Peyer's patch (tissue), 4 donors: ENCODE data around the gene HBEGF. TPM values are rescaled to one million over a fixed set of nuclear protein-coding genes. Genes with fewer than 3 reads are reported as not detected.

Source experiments
- DNase-seq, 3 donors: peaks; one replicate each; pipeline ENCODE4 v3.0.0-alpha.2; 2017 to 2019
- H3K27ac ChIP-seq, 4 donors: fragments of 200-600 bp; sonication (generic); one replicate each; pipeline ENCODE4 v1.5.1; 2016 to 2019
- H3K27me3 ChIP-seq, 2 donors: fragments of 200-600 bp; sonication (generic); one replicate each; pipeline ENCODE4 v1.5.1; 2019
- H3K36me3 ChIP-seq, 3 donors: fragments of 200-600 bp; sonication (generic); one replicate each; pipeline ENCODE4 v1.5.1; 2016 to 2019
- H3K4me1 ChIP-seq, 4 donors: fragments of 200-600 bp; sonication (generic); one replicate each; pipeline ENCODE4 v1.5.1; 2016 to 2019
- H3K4me3 ChIP-seq, 4 donors: fragments of 200-600 bp; sonication (generic); 1 replicate in 3 of 4; 2 replicates in 1 of 4; pipeline ENCODE4 v1.5.1; 2016 to 2019; ENCODE audit warnings: mild to moderate bottlenecking in 1 of 4
- H3K9me3 ChIP-seq, 4 donors: fragments of 200-600 bp; sonication (generic); one replicate each; pipeline ENCODE4 v1.5.1; 2016 to 2019; ENCODE audit warnings: mild to moderate bottlenecking in 1 of 4
- CTCF ChIP-seq, 6 experiments: fragments of 450-650 bp in 4 of 6; fragments of 200-600 bp in 2 of 6; sonication (generic) in 1 of 6; IDR thresholded peaks; one replicate each; pipeline ENCODE4 v1.5.1; 2017 to 2019; ENCODE audit warnings: antibody characterized with exemption in 6 of 6, mild to moderate bottlenecking in 3 of 6, moderate library complexity in 1 of 6
- POLR2A ChIP-seq, 2 donors: fragments of 450-650 bp; IDR thresholded peaks; one replicate each; pipeline ENCODE4 v1.5.1; 2017; ENCODE audit warnings: antibody characterized with exemption in 2 of 2, mild to moderate bottlenecking in 2 of 2, moderate library complexity in 2 of 2
- total RNA-seq, 4 donors: library from RNA; depleted of rRNA; stranded (reverse); fragments of >200 nt; gene quantifications; one replicate each; pipeline ENCODE4 v1.1.0, GENCODE V29; 2016

The HBEGF gene
- total RNA-seq, 4 donors from 2014 or later: 4.1 to 41.0 (median 10.1) TPM

DNA sequence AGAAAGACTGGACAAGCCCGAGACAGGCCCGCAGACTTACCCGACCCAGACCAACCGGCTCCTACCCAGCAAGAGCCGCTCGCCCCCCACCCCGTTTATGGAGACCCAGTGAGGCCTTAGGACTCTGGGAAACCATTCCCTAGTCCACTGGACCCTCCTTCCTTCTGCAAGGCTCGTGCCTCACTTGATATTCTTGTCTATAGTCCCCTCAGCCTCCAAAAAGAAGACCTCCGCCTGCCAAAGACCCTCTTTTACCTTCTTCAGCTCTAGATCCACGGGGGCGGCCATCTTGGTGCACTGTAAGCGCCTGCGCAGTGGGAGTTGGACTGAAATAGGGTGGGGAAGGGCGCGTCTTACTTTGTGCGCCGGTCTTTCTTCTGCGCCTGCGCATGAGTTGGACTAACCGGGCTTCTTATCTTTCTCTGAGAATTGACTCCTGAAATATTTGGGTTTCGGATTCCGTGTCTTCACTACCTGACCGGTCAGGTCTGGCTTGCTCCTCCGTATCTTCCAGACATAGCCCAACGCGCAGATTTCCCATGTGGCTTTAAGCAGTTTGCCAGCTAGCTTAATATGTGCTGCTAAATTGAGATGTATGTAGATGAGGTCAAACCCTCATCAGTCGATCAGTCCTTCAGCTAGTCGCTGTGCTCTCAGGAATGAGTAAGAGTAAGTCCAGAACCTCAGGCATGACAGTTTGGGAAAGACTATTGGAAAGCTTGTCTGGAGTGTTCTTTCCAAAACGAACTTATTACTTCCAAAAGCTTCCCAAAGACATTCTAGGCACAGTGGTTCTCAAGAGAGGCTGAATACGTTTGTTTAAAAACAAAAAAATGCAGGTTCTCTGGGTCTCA, 43.4 kb downstream of the HBEGF start, which contains the start of gene PFDN1:
Gene PFDN1 (minus strand): TSS at position 316 of the 854 bp plus-strand sequence. CDS start 28 bp downstream, at position 288.
- Histone ChIP-seq H3K27me3 (no peaks in the 10 kb centered on the region), H3K27ac (peak within 1 kb of the TSS; percentile 76 to 80 (median 76)), H3K36me3 (peaks cover 0 to 22% (median 0%) of the 10 kb centered on the region in 3 donors), H3K4me3 (peak within 1 kb of the TSS; percentile 68 to 80 (median 70)), H3K4me1 (peaks cover 0 to 25% (median 0%) of the 10 kb centered on the region in 4 donors), H3K9me3 (no peaks in the 10 kb centered on the region)
- DNase-seq: peak; percentile 88 to 97 (median 92)
- TF ChIP-seq CTCF (IDR thresholded peaks at IDR 0.05): no peak
- TF ChIP-seq POLR2A (IDR thresholded peaks at IDR 0.05): peak; percentile 22 to 63

DNA sequence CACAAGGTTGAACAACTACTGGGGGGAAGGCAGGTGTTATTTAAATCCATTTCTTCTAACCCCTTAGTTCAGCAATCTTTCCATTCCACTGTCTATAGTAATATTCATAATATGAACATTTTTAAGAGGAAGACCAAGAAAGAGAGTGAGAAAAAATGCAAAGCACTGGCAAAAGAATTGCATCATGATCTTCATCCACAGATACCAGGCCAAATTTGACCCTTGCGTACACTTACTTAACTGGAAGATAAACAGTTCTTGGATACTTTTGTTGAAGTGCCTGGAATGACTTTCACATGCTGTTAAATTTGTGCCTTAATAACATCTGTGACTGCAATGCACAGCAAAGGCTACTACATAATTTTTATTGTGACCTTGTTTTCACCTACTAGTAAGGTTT, 45.3 kb downstream of the HBEGF start:
- Histone ChIP-seq H3K36me3 (peaks cover 0 to 23% (median 0%) of the 10 kb centered on the region in 3 donors), H3K27me3 (no peaks in the 10 kb centered on the region), H3K27ac (no peak overlapping the region), H3K4me1 (peaks cover 0 to 25% (median 0%) of the 10 kb centered on the region in 4 donors), H3K9me3 (no peaks in the 10 kb centered on the region), H3K4me3 (no peak overlapping the region)
- TF ChIP-seq POLR2A (IDR thresholded peaks at IDR 0.05) (no peak), CTCF (IDR thresholded peaks at IDR 0.05) (no peak)
- DNase-seq: no peak

GRCh38 chr5:140299056-140299455, 47.3 kb downstream of the HBEGF start:
- H3K4me1 ChIP-seq: peaks cover 0 to 34% (median 0%) of the 10 kb centered on the region in 4 donors

GRCh38 chr5:140298183-140298601, 48.2 kb downstream of the HBEGF start:
- no peak overlapping the region for H3K27ac ChIP-seq
- no peak overlapping the region for H3K4me3 ChIP-seq
- DNase-seq: no peak
- no peaks in the 10 kb centered on the region for H3K27me3 ChIP-seq
- peaks cover 0 to 33% (median 0%) of the 10 kb centered on the region in 4 donors for H3K4me1 ChIP-seq
- TF ChIP-seq CTCF (IDR thresholded peaks at IDR 0.05) (no peak), POLR2A (IDR thresholded peaks at IDR 0.05) (no peak)
- peaks cover 0 to 23% (median 0%) of the 10 kb centered on the region in 3 donors for H3K36me3 ChIP-seq
- H3K9me3 ChIP-seq: no peaks in the 10 kb centered on the region

More at GRCh38 chr5:140299056-140299455, 47.3 kb downstream of the HBEGF start:
- Histone ChIP-seq H3K27ac (no peak overlapping the region), H3K27me3 (no peaks in the 10 kb centered on the region), H3K9me3 (no peaks in the 10 kb centered on the region), H3K4me3 (no peak overlapping the region), H3K36me3 (peaks cover 0 to 23% (median 0%) of the 10 kb centered on the region in 3 donors)
- no peak for DNase-seq
- TF ChIP-seq POLR2A (IDR thresholded peaks at IDR 0.05) (no peak), CTCF (IDR thresholded peaks at IDR 0.05) (no peak)

GRCh38 chr5:140297283-140297682, 49.1 kb downstream of the HBEGF start:
- H3K9me3 ChIP-seq: no peaks in the 10 kb centered on the region
- no peak overlapping the region for H3K4me3 ChIP-seq
- no peak for DNase-seq
- H3K27me3 ChIP-seq: no peaks in the 10 kb centered on the region
- peaks cover 0 to 40% (median 0%) of the 10 kb centered on the region in 4 donors for H3K4me1 ChIP-seq
- H3K27ac ChIP-seq: no peak overlapping the region
- peaks cover 0 to 23% (median 0%) of the 10 kb centered on the region in 3 donors for H3K36me3 ChIP-seq
- TF ChIP-seq POLR2A (IDR thresholded peaks at IDR 0.05) (no peak), CTCF (IDR thresholded peaks at IDR 0.05) (no peak)
